Natural killer cell treated with Interleukin-12 subunit alpha and Interleukin-12 subunit beta and Interleukin-15 and Interleukin-18, amount 100 ng/mL, for 72 hours (primary cell): ENCODE measurements around the gene CPT1C. TPM values are rescaled to one million over a fixed set of nuclear protein-coding genes. Genes with fewer than 3 reads are reported as not detected.

ENCODE experiments used
- ATAC-seq, 2 donors: fragments of 150-1000 bp; cut with Tn5 transposase in 1 of 2; sonication (Bioruptor Pico), chemical (Tn5 transposase) in 1 of 2; 2 replicates each; pipeline ENCODE4 v1.10.0; 2021
- DNase-seq: peaks from one replicate; pipeline ENCODE4 v3.0.0; 2022; ENCODE audit warnings: low spot score
- H3K27ac Mint-ChIP-seq, 2 donors: 1 replicate in 1 of 2; 2 replicates in 1 of 2; pipeline ENCODE4 v1.8.0; 2022; ENCODE audit warnings: mixed read lengths in 2 of 2, mild to moderate bottlenecking in 1 of 2, moderate library complexity in 1 of 2
- H3K27me3 Mint-ChIP-seq, 2 donors: 1 replicate in 1 of 2; 2 replicates in 1 of 2; pipeline ENCODE4 v1.8.0; 2022; ENCODE audit warnings: mixed read lengths in 2 of 2
- H3K36me3 Mint-ChIP-seq: one replicate; pipeline ENCODE4 v1.8.0; 2022; ENCODE audit warnings: mixed read lengths
- H3K4me1 Mint-ChIP-seq, 2 donors: 1 replicate in 1 of 2; 2 replicates in 1 of 2; pipeline ENCODE4 v1.8.0; 2022; ENCODE audit warnings: low read depth in 2 of 2, mixed read lengths in 2 of 2, mild to moderate bottlenecking in 1 of 2
- H3K4me3 Mint-ChIP-seq: one replicate; pipeline ENCODE4 v1.8.0; 2022; ENCODE audit warnings: mixed read lengths
- H3K9me3 Mint-ChIP-seq: 2 replicates; pipeline ENCODE4 v1.8.0; 2022; ENCODE audit warnings: mixed read lengths
- total RNA-seq, 2 donors: library from RNA; stranded (reverse); gene quantifications; one replicate each; pipeline ENCODE4 v1.2.3, GENCODE V29; 2022

Gene CPT1C
- total RNA-seq, 2 donors from 2014 or later: 0.52 to 2.7 TPM

- peak overlapping the region; percentile 99 for H3K4me3 Mint-ChIP-seq
- ATAC-seq (no peak), DNase-seq (no peak)
- no peaks in the 10 kb centered on the region for H3K27me3 Mint-ChIP-seq
- H3K4me1 Mint-ChIP-seq: peaks cover 34 to 38% of the 10 kb centered on the region in 2 donors
- H3K9me3 Mint-ChIP-seq: no peaks in the 10 kb centered on the region
- peak overlapping the region; percentile 94 to 100 for H3K27ac Mint-ChIP-seq
- peaks cover 4% of the 10 kb centered on the region for H3K36me3 Mint-ChIP-seq
Measured at GRCh38 chr19:49666120-49666444, 24.8 kb upstream of the CPT1C start.

GRCh38 chr19:49667473-49667872 lies 23.4 kb upstream of the CPT1C start:
- H3K4me1 Mint-ChIP-seq: peaks cover 43 to 46% of the 10 kb centered on the region in 2 donors
- H3K27me3 Mint-ChIP-seq: no peaks in the 10 kb centered on the region
- no peak for DNase-seq
- H3K27ac Mint-ChIP-seq: peak overlapping the region in 1 of 2 donors; percentile 94
- H3K9me3 Mint-ChIP-seq: no peaks in the 10 kb centered on the region
- ATAC-seq: no peak
- H3K36me3 Mint-ChIP-seq: peaks cover 4% of the 10 kb centered on the region
- peak overlapping the region; percentile 99 for H3K4me3 Mint-ChIP-seq

GRCh38 chr19:49669516-49669915 lies 21.4 kb upstream of the CPT1C start:
- H3K36me3 Mint-ChIP-seq: peaks cover 4% of the 10 kb centered on the region
- no peaks in the 10 kb centered on the region for H3K9me3 Mint-ChIP-seq
- no peak overlapping the region for H3K4me3 Mint-ChIP-seq
- no peak for DNase-seq
- no peak for ATAC-seq
- no peaks in the 10 kb centered on the region for H3K27me3 Mint-ChIP-seq
- peaks cover 41% of the 10 kb centered on the region in 2 donors for H3K4me1 Mint-ChIP-seq
- H3K27ac Mint-ChIP-seq: no peak overlapping the region

- Mint-ChIP-seq H3K36me3 (no peaks in the 10 kb centered on the region), H3K9me3 (no peaks in the 10 kb centered on the region), H3K4me1 (peaks cover 27 to 28% of the 10 kb centered on the region in 2 donors), H3K4me3 (no peak overlapping the region), H3K27ac (peak overlapping the region in 1 of 2 donors; percentile 23), H3K27me3 (no peaks in the 10 kb centered on the region)
- DNase-seq (peak; percentile 80), ATAC-seq (no peak)
Measured at GRCh38 chr19:49672131-49672919, 18.6 kb upstream of the CPT1C start.

- DNase-seq: peak; percentile 84
- Mint-ChIP-seq H3K4me1 (peaks cover 41 to 42% of the 10 kb centered on the region in 2 donors), H3K4me3 (peak overlapping the region; percentile 94), H3K36me3 (no peaks in the 10 kb centered on the region), H3K27ac (peak overlapping the region; percentile 97 to 98), H3K9me3 (no peaks in the 10 kb centered on the region), H3K27me3 (no peaks in the 10 kb centered on the region)
- ATAC-seq: peak; percentile 32 to 52
Measured at GRCh38 chr19:49676136-49676783, 14.7 kb upstream of the CPT1C start.

- Mint-ChIP-seq H3K36me3 (no peaks in the 10 kb centered on the region), H3K4me1 (peaks cover 39 to 41% of the 10 kb centered on the region in 2 donors), H3K27me3 (no peaks in the 10 kb centered on the region), H3K9me3 (no peaks in the 10 kb centered on the region), H3K4me3 (peak overlapping the region; percentile 94), H3K27ac (peak overlapping the region; percentile 97 to 98)
- DNase-seq (peak; percentile 99), ATAC-seq (peak; percentile 87 to 91)
Measured at GRCh38 chr19:49676784-49677230, 14.1 kb upstream of the CPT1C start.

- DNase-seq: peak; percentile 72
- H3K27me3 Mint-ChIP-seq: no peaks in the 10 kb centered on the region
- ATAC-seq: peak; percentile 1 to 17
- peak within 1 kb of the TSS; percentile 97 to 98 for H3K27ac Mint-ChIP-seq
- H3K9me3 Mint-ChIP-seq: no peaks in the 10 kb centered on the region
- no peaks in the 10 kb centered on the region for H3K36me3 Mint-ChIP-seq
- H3K4me3 Mint-ChIP-seq: peak within 1 kb of the TSS; percentile 94
- peaks cover 35 to 40% of the 10 kb centered on the region in 2 donors for H3K4me1 Mint-ChIP-seq
Measured at GRCh38 chr19:49677231-49677900, 13.6 kb upstream of the CPT1C start, which contains the start of gene PRMT1. PRMT1 (plus strand) TSS chr19:49677271; CDS start chr19:49677281, 10 bp downstream.

- Mint-ChIP-seq H3K4me3 (peak overlapping the region; percentile 94), H3K9me3 (no peaks in the 10 kb centered on the region), H3K4me1 (peaks cover 35 to 40% of the 10 kb centered on the region in 2 donors), H3K27me3 (no peaks in the 10 kb centered on the region), H3K36me3 (no peaks in the 10 kb centered on the region), H3K27ac (peak overlapping the region; percentile 95 to 98)
- DNase-seq (peak; percentile 91), ATAC-seq (peak; percentile 21 to 30)
Measured at GRCh38 chr19:49677901-49678674, 12.8 kb upstream of the CPT1C start.

GRCh38 chr19:49678985-49679770 lies 11.7 kb upstream of the CPT1C start:
- Mint-ChIP-seq H3K9me3 (no peaks in the 10 kb centered on the region), H3K27ac (peak overlapping the region; percentile 95 to 98), H3K4me3 (peak overlapping the region; percentile 94), H3K27me3 (no peaks in the 10 kb centered on the region), H3K4me1 (peaks cover 30 to 42% of the 10 kb centered on the region in 2 donors), H3K36me3 (no peaks in the 10 kb centered on the region)
- DNase-seq (no peak), ATAC-seq (no peak)

GRCh38 chr19:49679771-49680413 lies 11.0 kb upstream of the CPT1C start:
- DNase-seq (no peak), ATAC-seq (no peak)
- H3K36me3 Mint-ChIP-seq: no peaks in the 10 kb centered on the region
- H3K27me3 Mint-ChIP-seq: no peaks in the 10 kb centered on the region
- peak overlapping the region; percentile 36 for H3K4me3 Mint-ChIP-seq
- H3K9me3 Mint-ChIP-seq: no peaks in the 10 kb centered on the region
- H3K27ac Mint-ChIP-seq: peak overlapping the region in 1 of 2 donors; percentile 27
- H3K4me1 Mint-ChIP-seq: peaks cover 30 to 44% of the 10 kb centered on the region in 2 donors

GRCh38 chr19:49680421-49681351 lies 10.2 kb upstream of the CPT1C start:
- peak overlapping the region in 1 of 2 donors; percentile 27 for H3K27ac Mint-ChIP-seq
- ATAC-seq: peak in 1 of 2 donors; percentile 23
- DNase-seq: peak; percentile 92
- peaks cover 4% of the 10 kb centered on the region for H3K36me3 Mint-ChIP-seq
- H3K4me3 Mint-ChIP-seq: peak overlapping the region; percentile 36
- no peaks in the 10 kb centered on the region for H3K9me3 Mint-ChIP-seq
- H3K4me1 Mint-ChIP-seq: peaks cover 30 to 47% of the 10 kb centered on the region in 2 donors
- H3K27me3 Mint-ChIP-seq: no peaks in the 10 kb centered on the region
